HG02759 (cell line): Measurements from ENCODE around the gene HAGH.
A peak's percentile ranks its signal among the peaks of the same experiment; 100 is the strongest.

ENCODE experiments used
- ATAC-seq: cut with Tn5 transposase; IDR thresholded peaks from one replicate; pipeline ENCODE4 v1.9.1; 2021; ENCODE audit warnings: mild to moderate bottlenecking, moderate library complexity; ENCODE audit not compliant: unreplicated experiment

Gene HAGH

DNA sequence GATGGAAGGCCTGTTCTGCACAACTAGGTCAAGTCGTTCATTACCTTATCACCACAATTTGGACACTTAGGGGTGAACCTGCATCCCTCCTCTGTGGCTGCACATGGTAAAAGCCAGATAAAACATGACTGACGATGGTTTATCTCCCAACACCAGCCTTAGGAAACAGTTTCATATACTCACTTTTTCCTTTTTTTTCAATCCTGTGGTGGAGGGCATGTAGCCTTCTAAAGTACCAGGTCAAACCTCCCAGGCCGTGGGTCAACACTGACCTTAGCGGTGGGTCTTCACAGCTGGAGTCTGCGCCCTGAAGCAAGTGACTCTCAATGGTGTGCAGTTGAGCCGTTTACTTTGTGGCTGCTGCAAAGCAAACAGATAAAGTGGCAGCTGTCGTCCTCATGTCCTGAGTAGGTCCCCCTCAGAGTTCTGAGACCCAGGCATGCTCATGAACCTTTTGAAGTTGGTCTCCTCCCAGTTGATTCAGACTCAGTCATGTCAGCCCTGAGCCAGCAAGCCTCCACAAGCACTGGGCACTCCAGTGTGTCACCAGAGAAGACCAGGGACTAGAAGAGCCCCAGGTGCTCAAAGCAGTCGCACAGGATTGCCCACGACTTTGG, 6.3 kb upstream of the HAGH start:
- no peak for ATAC-seq

GRCh38 chr16:1831186-1832075, 4.8 kb upstream of the HAGH start:
- ATAC-seq, result no peak

- ATAC-seq, result no peak
Observed at GRCh38 chr16:1830213-1830612, 3.6 kb upstream of the HAGH start.

GRCh38 chr16:1828645-1829410, 2.2 kb upstream of the HAGH start:
- ATAC-seq, result no peak

- ATAC-seq, result peak; percentile 53
Observed at GRCh38 chr16:1825864-1826690, 548 bp downstream of the HAGH start.

GRCh38 chr16:1825381-1825863, 1.2 kb downstream of the HAGH start:
- no peak for ATAC-seq

DNA sequence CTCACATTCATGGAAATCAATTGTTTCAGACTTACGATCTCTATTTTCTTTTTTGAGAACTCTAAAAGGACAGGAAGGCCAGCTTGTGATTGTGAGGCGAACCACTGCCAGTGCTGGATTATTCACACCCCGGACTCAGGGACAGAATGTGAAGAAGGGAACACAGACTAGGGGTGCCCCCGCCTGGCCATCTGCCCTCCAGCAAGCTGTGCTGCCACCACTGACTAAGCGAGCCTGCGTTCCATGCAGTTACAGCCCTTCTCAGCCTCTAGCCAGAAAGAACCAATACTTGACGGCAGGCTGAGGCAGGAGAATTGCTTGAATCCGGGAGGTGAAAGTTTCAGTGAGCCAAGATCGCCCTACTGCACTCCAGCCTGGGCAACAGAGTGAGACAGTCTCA, 2.8 kb downstream of the HAGH start:
- no peak for ATAC-seq

GRCh38 chr16:1822801-1823200, 3.8 kb downstream of the HAGH start:
- ATAC-seq, result no peak

DNA sequence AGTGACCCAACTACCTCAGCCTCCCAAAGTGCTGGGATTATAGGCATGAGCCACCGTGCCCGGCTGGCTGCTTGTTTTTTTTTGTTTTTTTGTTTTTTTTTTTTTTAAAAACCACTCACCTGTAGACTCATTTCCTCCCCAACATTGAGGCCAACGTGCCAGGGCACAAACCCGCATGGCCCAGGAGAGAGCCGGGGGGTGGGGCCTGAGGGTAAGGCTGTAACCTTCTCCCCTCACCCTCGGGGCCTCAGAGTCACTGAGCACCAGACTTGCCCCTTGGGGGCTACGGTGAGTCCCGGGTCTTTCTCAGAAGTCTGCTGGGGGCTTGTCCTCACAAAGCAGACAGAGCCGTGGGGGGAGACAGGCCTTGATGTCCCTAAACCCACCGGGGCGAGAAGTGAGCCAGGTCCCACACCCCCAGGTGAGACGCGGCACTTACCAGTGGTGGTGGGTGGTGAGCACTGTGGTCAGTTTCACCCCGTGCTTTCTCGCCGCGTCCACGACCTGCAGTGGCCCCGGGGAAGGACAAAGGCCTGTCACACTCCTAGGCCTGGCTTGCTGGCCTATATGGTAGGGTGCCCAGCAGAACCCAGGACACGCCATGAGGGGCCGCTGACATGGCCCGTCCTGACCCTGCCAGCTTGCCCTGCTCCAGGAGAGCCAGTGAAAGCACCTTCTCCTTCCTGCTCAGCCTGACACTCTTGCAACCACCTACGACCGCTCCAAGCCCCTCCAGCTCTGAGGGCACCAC, 4.6 kb downstream of the HAGH start:
- ATAC-seq, result no peak

GRCh38 chr16:1820946-1821290, 5.7 kb downstream of the HAGH start:
- no peak for ATAC-seq

DNA sequence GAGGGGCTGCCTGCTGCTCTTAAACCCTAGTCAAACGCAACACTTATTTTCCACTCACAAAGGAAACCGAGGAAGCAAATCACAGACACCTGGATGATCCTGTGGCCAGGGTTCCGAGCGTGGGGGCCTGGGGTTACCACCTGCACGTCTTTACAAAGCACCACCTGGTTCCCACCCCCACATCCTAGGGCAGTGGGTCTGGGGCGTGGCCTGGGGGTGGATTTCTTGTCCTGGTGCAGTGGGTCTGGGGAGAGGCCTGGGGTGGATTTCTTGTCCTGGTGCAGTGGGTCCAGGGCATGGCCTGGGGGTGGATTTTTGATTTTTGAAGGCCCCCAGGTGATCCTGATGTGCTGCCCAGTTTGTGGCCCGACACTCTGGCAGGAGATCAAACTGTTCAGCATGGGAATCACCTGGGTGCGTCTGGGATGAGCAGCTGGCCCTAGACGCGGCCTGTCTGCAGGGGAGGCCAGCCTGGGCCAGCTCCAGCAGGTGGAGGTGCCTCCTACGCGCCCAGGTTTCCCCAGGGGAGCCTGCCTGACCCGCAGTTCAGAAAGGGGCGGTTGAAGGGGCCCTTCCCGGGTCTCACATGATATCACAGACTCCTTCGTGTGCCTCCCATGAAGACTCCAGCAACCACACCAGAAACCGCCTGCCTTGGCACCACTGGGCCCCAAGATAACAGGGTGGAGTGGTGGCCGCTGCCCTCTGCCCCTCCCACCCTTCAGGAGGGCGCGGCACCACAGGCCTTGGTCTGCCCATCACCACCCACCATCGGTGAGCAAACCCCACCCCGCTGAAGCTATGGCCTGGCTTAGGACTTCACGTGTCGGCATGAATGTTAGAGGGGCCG, 6.3 kb downstream of the HAGH start:
- ATAC-seq, result no peak

- ATAC-seq, result no peak
Observed at GRCh38 chr16:1819611-1820010, 7.0 kb downstream of the HAGH start.

GRCh38 chr16:1818873-1819525, 7.6 kb downstream of the HAGH start:
- ATAC-seq, result no peak

DNA sequence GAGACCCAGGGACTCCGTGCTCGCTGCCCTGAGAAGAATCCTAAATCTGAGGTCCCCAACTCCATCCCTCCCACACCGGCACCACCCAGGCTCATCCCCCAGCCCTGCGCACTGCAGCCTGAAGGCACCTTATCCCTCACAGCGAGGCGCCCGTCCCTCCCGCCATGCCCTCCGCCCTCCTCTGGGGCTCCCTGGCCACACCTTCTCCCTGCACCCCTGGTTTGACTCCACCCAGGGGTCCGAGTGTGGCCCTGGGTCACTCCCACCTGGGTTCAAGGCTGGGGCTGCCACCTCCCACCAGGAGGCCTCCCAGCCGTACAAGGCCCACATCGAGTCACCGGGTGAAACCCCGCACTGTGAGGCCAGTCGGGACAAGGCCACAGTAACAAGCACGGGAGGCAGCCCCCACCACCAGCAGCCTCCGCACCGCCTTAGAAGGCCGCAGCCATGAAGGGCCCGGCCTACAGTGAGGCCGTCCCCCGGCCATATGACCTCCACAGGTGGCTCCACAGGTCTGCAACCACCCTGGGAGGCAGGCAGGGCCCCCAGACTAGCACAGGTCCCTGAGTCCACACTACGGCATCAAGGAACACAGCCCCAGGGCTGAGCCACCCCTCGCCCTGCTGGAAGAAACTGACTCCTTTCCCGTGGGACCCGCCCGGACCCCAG, 8.3 kb downstream of the HAGH start:
- ATAC-seq, result no peak

- no peak for ATAC-seq
Observed at GRCh38 chr16:1817716-1818115, 8.9 kb downstream of the HAGH start.

- no peak for ATAC-seq
Observed at GRCh38 chr16:1817276-1817589, 9.4 kb downstream of the HAGH start.

- no peak for ATAC-seq
Observed at GRCh38 chr16:1816396-1817275, 10.0 kb downstream of the HAGH start.
